IMR-90 (cell line): ENCODE measurements around the gene MMAB. TPM values are rescaled to one million over a fixed set of nuclear protein-coding genes. Genes with fewer than 3 reads are reported as not detected.

Experiments
- ATAC-seq: fragments of 200-7000 bp; cut with Tn5 transposase; 2 replicates; pipeline ENCODE4 v1.9.1; 2020; ENCODE audit warnings: low read depth, mild to moderate bottlenecking, moderate library complexity
- BruUV-seq: library from RNA; stranded (reverse); fragments of 400-500 nt; replicated peaks from 2 replicates; lab custom pipeline; 2021; lab: Mats Ljungman, UMichigan
- CTCF ChIA-PET: fragments of 300-600 bp; formaldehyde crosslinking; extraction: SDS; loops from one replicate; lab custom pipeline; 2021; ENCODE audit warnings: antibody characterized with exemption; lab: Yijun Ruan, JAX
- POLR2A ChIA-PET: fragments of 300-600 bp; sonication (Branson Sonifier 250); formaldehyde crosslinking; loops from one replicate; lab custom pipeline; 2022; ENCODE audit warnings: antibody characterized with exemption; ENCODE audit not compliant: unreplicated experiment; lab: Charles Lee
- DNase-seq: peaks from one replicate; pipeline ENCODE4 v3.0.0; 2013
- H2AFZ ChIP-seq: replicated peaks from 2 replicates; pipeline ENCODE3; 2013; ENCODE audit warnings: low read length, mild to moderate bottlenecking; ENCODE audit not compliant: poor library complexity
- H2AK5ac ChIP-seq: 2 replicates; pipeline ENCODE4 v1.6.1; 2013; ENCODE audit warnings: low read depth, low read length, inconsistent platforms
- H2AK9ac ChIP-seq: replicated peaks from 2 replicates; pipeline ENCODE3; 2013; ENCODE audit warnings: mild to moderate bottlenecking, low read depth, low read length, moderate library complexity; ENCODE audit not compliant: poor library complexity
- H2BK120ac ChIP-seq: 2 replicates; pipeline ENCODE4 v1.6.1; 2013; ENCODE audit warnings: low read depth, low read length, inconsistent platforms
- H2BK15ac ChIP-seq: 3 replicates; pipeline ENCODE4 v1.6.1; 2013; ENCODE audit warnings: low read depth, low read length, inconsistent platforms
- H2BK20ac ChIP-seq: 2 replicates; pipeline ENCODE4 v1.6.1; 2013; ENCODE audit warnings: low read depth, mild to moderate bottlenecking, inconsistent platforms, low read length, moderate library complexity
- H2BK5ac ChIP-seq: 2 replicates; pipeline ENCODE4 v1.6.1; 2013; ENCODE audit warnings: mild to moderate bottlenecking, low read depth, low read length, inconsistent platforms; ENCODE audit not compliant: poor library complexity, severe bottlenecking
- H3K14ac ChIP-seq: replicated peaks from 2 replicates; pipeline ENCODE4 v1.6.1; 2013; ENCODE audit warnings: low read depth, low read length, inconsistent platforms
- H3K18ac ChIP-seq: 2 replicates; pipeline ENCODE4 v1.6.1; 2013; ENCODE audit warnings: low read depth, low read length, control low read depth
- H3K23ac ChIP-seq: 2 replicates; pipeline ENCODE4 v1.6.1; 2013; ENCODE audit warnings: low read depth, low read length, inconsistent platforms
- H3K27ac ChIP-seq: 2 replicates; pipeline ENCODE4 v1.5.1; 2013; ENCODE audit warnings: mild to moderate bottlenecking, control low read depth, low read length; ENCODE audit not compliant: insufficient read depth
- H3K27me3 ChIP-seq: 2 replicates; pipeline ENCODE4 v1.6.1; 2013; ENCODE audit warnings: low read length; ENCODE audit not compliant: control insufficient read depth, insufficient read depth
- H3K36me3 ChIP-seq: 2 replicates; pipeline ENCODE4 v1.6.1; 2013; ENCODE audit warnings: low read length, mixed read lengths; ENCODE audit not compliant: control insufficient read depth, insufficient read depth
- H3K4ac ChIP-seq: 2 replicates; pipeline ENCODE4 v1.6.1; 2013; ENCODE audit warnings: low read depth, low read length, inconsistent platforms
- H3K4me1 ChIP-seq: 2 replicates; pipeline ENCODE4 v1.6.1; 2013; ENCODE audit warnings: low read length, mixed read lengths; ENCODE audit not compliant: control insufficient read depth, insufficient read depth
- H3K4me2 ChIP-seq: 2 replicates; pipeline ENCODE4 v1.6.1; 2013; ENCODE audit warnings: low read depth, mild to moderate bottlenecking, control low read depth, low read length, moderate library complexity
- H3K4me3 ChIP-seq: 2 replicates; pipeline ENCODE4 v1.5.1; 2013; ENCODE audit warnings: low read depth, mild to moderate bottlenecking, control low read depth, low read length, moderate library complexity; ENCODE audit not compliant: insufficient read depth
- H3K56ac ChIP-seq: 2 replicates; pipeline ENCODE4 v1.6.1; 2013; ENCODE audit warnings: low read length, inconsistent platforms; ENCODE audit not compliant: insufficient read depth; ENCODE audit errors: extremely low read depth
- H3K79me1 ChIP-seq, 2 experiments: 2 replicates each; pipeline ENCODE4 v1.6.1; 2013; ENCODE audit warnings: low read length in 2 of 2, inconsistent platforms in 1 of 2, low read depth in 1 of 2
- H3K9ac ChIP-seq: 2 replicates; pipeline ENCODE4 v1.6.1; 2013; ENCODE audit warnings: low read depth, low read length, control low read depth
- H3K9me1 ChIP-seq: 2 replicates; pipeline ENCODE4 v1.6.1; 2013; ENCODE audit warnings: low read length, inconsistent platforms; ENCODE audit not compliant: insufficient read depth
- H3K9me3 ChIP-seq: 2 replicates; pipeline ENCODE4 v1.6.1; 2013; ENCODE audit warnings: low read length; ENCODE audit not compliant: control insufficient read depth, insufficient read depth
- H4K20me1 ChIP-seq: 2 replicates; pipeline ENCODE4 v1.6.1; 2013; ENCODE audit warnings: low read length, inconsistent platforms; ENCODE audit not compliant: insufficient read depth
- H4K5ac ChIP-seq: 2 replicates; pipeline ENCODE4 v1.6.1; 2013; ENCODE audit warnings: mild to moderate bottlenecking, low read depth, low read length, control low read depth
- H4K8ac ChIP-seq, 2 experiments: 2 replicates each; pipeline ENCODE4 v1.6.1; 2013; ENCODE audit warnings: low read depth in 2 of 2, low read length in 2 of 2, control low read depth in 1 of 2, inconsistent platforms in 1 of 2
- H4K91ac ChIP-seq: 2 replicates; pipeline ENCODE4 v1.6.1; 2013; ENCODE audit warnings: low read depth, low read length, inconsistent platforms; ENCODE audit not compliant: insufficient read depth
- CEBPB ChIP-seq: IDR thresholded peaks from 2 replicates; pipeline ENCODE4 v1.6.1; 2012; ENCODE audit warnings: low read depth, low read length, improper control_type of control experiment
- FOS ChIP-seq: fragments of 150-350 bp; IDR thresholded peaks from 2 replicates; pipeline ENCODE4 v1.6.1; 2016; ENCODE audit warnings: low read depth, low read length
- MAZ ChIP-seq: IDR thresholded peaks from 2 replicates; pipeline ENCODE4 v1.6.1; 2012; ENCODE audit warnings: low read depth, mild to moderate bottlenecking, low read length, improper control_type of control experiment, moderate library complexity, borderline replicate concordance
- RAD21 ChIP-seq: IDR thresholded peaks from 2 replicates; pipeline ENCODE4 v1.6.1; 2012; ENCODE audit warnings: low read length, improper control_type of control experiment
- WGBS, 2 experiments: methylation state at CpG; one replicate each; pipeline versions ENCODE4 v1.1.5 to v1.1.7; 2013; ENCODE audit warnings: missing lambda C conversion rate in 2 of 2; ENCODE audit not compliant: insufficient read length in 1 of 2; ENCODE audit errors: extremely low coverage in 2 of 2; 5-methylcytosine and 5-hydroxymethylcytosine counted together
- dilution Hi-C: fragments of 300-500 bp; cut with HindIII; formaldehyde crosslinking; loops from one replicate; pipeline ENCODE4 v1.14.3; 2018; ENCODE audit warnings: low sequenced_read_pairs; ENCODE audit not compliant: unreplicated experiment
- in situ Hi-C: fragments of 300-500 bp; cut with MboI; formaldehyde crosslinking; loops from 3 replicates; pipeline ENCODE4 v1.14.3; 2019; ENCODE audit warnings: low sequenced_read_pairs, inconsistent platforms, mixed read lengths
- intact Hi-C: fragments of 100-400 bp; cut with micrococcal nuclease; formaldehyde crosslinking; loops from 2 replicates; pipeline ENCODE4 v1.10.0; 2022
- polyA plus RNA-seq, 3 experiments: library from polyadenylated mRNA; depleted of rRNA; stranded (reverse); fragments of >200 nt; gene quantifications; 2 replicates each; pipeline ENCODE4 v1.2.3, GENCODE V29; 2012; ENCODE audit warnings: low replicate concordance in 1 of 3
- total RNA-seq: library from RNA; depleted of rRNA; stranded (reverse); fragments of >200 nt; gene quantifications from 2 replicates; pipeline ENCODE4 v1.2.3, GENCODE V29; 2012
- TF ChIP-seq, protein P1 (sequence below): fragments of 150-350 bp; IDR thresholded peaks from 2 replicates; pipeline ENCODE4 v1.6.1; 2016; ENCODE audit warnings: low read depth, mild to moderate bottlenecking, low read length, moderate library complexity, borderline replicate concordance
- TF ChIP-seq, protein P2 (sequence below): fragments of 150-350 bp; IDR thresholded peaks from 2 replicates; pipeline ENCODE4 v1.6.1; 2017; ENCODE audit warnings: mild to moderate bottlenecking, antibody characterized with exemption, low read length, low read depth

Gene MMAB
- total and polyA plus RNA-seq, 2 of the 4 experiments (the other 2 are of a cell fraction): 16.5 to 16.9 TPM

DNA sequence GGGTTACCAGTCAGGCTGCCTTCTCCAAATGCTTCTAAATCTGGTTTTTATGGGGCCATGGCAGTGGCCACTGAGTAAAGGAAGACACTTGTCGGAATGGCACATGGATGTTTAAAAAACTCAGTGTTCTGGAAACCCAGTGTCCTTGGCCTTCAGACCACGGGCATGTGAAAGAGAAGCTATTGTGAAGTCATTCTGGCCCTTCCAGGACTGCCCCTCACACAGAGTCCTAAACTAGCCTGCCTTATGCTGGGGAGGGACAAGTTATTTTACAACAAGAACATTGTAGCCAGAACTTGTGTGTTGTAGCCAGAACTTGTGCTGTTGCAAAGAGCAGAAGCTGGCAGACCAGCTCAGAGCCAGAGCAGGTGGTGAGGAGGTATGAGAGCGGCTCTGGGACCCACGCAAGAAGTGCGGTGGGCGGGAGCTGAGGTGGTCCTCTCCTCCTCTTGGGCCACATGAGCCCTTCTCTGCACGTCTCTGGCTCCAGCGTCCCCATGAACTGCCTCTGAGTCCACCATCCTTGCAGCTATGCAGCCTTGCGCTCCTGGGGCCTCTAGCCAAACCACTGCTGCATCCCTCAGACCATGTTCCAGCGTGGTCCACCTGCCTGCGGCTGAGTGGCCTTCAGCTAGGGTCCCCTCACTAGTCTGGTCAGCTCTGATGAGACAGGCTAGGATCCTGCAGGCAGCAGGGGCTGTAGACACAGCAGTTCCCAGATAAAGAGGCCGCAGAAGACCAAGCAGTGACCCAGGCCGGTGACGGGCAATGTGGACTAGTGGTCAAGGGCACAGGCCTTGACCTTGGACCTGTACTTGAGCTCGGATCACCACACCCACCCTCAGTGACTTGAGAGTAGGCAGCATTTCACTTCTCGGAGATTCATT lies 32.5 kb downstream of the MMAB start (continued):
- TF ChIP-seq, protein P1, sequence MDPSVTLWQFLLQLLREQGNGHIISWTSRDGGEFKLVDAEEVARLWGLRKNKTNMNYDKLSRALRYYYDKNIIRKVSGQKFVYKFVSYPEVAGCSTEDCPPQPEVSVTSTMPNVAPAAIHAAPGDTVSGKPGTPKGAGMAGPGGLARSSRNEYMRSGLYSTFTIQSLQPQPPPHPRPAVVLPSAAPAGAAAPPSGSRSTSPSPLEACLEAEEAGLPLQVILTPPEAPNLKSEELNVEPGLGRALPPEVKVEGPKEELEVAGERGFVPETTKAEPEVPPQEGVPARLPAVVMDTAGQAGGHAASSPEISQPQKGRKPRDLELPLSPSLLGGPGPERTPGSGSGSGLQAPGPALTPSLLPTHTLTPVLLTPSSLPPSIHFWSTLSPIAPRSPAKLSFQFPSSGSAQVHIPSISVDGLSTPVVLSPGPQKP: no peak

DNA sequence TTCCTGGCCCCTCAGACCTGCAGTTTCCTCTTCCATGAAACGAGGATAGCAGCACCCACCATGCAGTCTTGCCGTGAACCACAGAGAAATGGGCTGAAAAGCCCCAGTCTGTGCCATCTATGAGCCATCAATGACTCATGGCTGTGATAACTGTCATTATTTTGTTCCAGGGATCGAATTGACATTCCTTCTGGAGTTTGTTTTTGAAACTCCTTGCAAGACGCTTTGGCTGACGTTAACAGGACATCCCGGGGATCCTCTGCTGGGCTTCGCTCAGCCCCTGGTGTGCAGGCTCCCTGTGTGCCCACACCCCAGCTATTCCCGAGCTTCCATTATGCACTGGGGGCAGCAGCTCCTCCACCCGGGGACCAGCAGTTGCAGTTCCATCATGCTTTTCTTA lies 33.8 kb downstream of the MMAB start:
- in situ Hi-C loops: no loop called here
- peaks cover 0 to 4% of the 10 kb centered on the region in 2 experiments; a peak in 3 of 4 replicates for H3K79me1 ChIP-seq
- H2BK15ac ChIP-seq: no peak overlapping the region
- no peak overlapping the region; the same call in 1 of the 2 replicates for H3K27ac ChIP-seq
- peak overlapping the region; percentile 70 for H3K4ac ChIP-seq
- H4K8ac ChIP-seq: peak overlapping the region in 1 of 2 experiments; percentile 39; a peak in 1 of 4 replicates
- no peak overlapping the region for H4K5ac ChIP-seq
- H3K56ac ChIP-seq: no peak overlapping the region
- H3K36me3 ChIP-seq: peaks cover 14% of the 10 kb centered on the region; the same call in 1 of the 2 replicates
- H3K23ac ChIP-seq: no peak overlapping the region
- no peaks in the 10 kb centered on the region for H3K9me3 ChIP-seq
- H3K9me1 ChIP-seq: peaks cover 8% of the 10 kb centered on the region
- no peak overlapping the region for H3K4me2 ChIP-seq
- H4K20me1 ChIP-seq: no peaks in the 10 kb centered on the region
- peak; percentile 71 for ATAC-seq
- no TSS peak for BruUV-seq
- ChIA-PET CTCF (no interaction called here), POLR2A (no interaction called here)
- H3K9ac ChIP-seq: no peak overlapping the region
- H2AK5ac ChIP-seq: 0 out of 2 replicates have a peak overlapping the region, but pooled peaks have one; percentile 60
- 0 out of 2 replicates have a peak overlapping the region, but pooled peaks have one; percentile 55 for H2BK20ac ChIP-seq
- peak overlapping the region; percentile 76 for H2BK120ac ChIP-seq
- no peak overlapping the region for H3K4me3 ChIP-seq
- 26% methylated on average over 7 of the region's 9 CpGs; no CpG with 5 or more reads in 1 of the 2 experiments for WGBS, 2 experiments
- peak; percentile 81 for DNase-seq
- H2BK5ac ChIP-seq: peak overlapping the region; percentile 42
- intact Hi-C loops: no loop called here
- dilution Hi-C loops: no loop called here
- no peak overlapping the region for H3K18ac ChIP-seq
- no peaks in the 10 kb centered on the region for H3K27me3 ChIP-seq
- H3K14ac ChIP-seq: peak overlapping the region; percentile 58; the same call in 1 of the 2 replicates
- peak overlapping the region; percentile 77 for H2AFZ ChIP-seq
- H4K91ac ChIP-seq: peak overlapping the region; percentile 62
- peaks cover 9% of the 10 kb centered on the region for H3K4me1 ChIP-seq
- H2AK9ac ChIP-seq: peak overlapping the region; percentile 76
- TF ChIP-seq CEBPB (0 out of 2 replicates have a peak, but pooled peaks have one; percentile 16), MAZ (no peak), RAD21 (no peak), FOS (peak; percentile 63)
- TF ChIP-seq, protein P2, sequence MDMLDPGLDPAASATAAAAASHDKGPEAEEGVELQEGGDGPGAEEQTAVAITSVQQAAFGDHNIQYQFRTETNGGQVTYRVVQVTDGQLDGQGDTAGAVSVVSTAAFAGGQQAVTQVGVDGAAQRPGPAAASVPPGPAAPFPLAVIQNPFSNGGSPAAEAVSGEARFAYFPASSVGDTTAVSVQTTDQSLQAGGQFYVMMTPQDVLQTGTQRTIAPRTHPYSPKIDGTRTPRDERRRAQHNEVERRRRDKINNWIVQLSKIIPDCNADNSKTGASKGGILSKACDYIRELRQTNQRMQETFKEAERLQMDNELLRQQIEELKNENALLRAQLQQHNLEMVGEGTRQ: no peak
- TF ChIP-seq, protein P1: no peak
